Measurements from ENCODE around the gene KCNF1. TPM values are rescaled to one million over a fixed set of nuclear protein-coding genes. Genes with fewer than 3 reads are reported as not detected.
A peak's percentile ranks its signal among the peaks of the same experiment; 100 is the strongest.

KCNF1 gene
- total and polyA plus RNA-seq, 4 donors: 0.06 to 0.83 (median 0.26) TPM

- Histone ChIP-seq H3K9me3 (ENCODE audit: control insufficient read depth in 4 of 4, insufficient read depth in 3 of 4, low read length in 3 of 4) (peaks cover 0 to 2% (median 0%) of the 10 kb centered on the region in 4 donors), H3K9ac (ENCODE audit: insufficient read depth in 1 of 2, low read length in 2 of 2) (no peak overlapping the region), H3K4me3 (no peak overlapping the region), H3K27me3 (ENCODE audit: control insufficient read depth in 3 of 3, insufficient read depth in 3 of 3, low read length in 2 of 3) (peaks cover 0 to 12% (median 0%) of the 10 kb centered on the region in 3 donors), H3K4me1 (ENCODE audit: control insufficient read depth in 5 of 5, insufficient read depth in 5 of 5, low read length in 5 of 5) (peaks cover 0 to 12% (median 0%) of the 10 kb centered on the region in 5 donors), H3K36me3 (ENCODE audit: control insufficient read depth in 4 of 4, insufficient read depth in 4 of 4, low read length in 4 of 4) (no peaks in the 10 kb centered on the region), H3K27ac (ENCODE audit: low read depth in 1 of 2, low read length in 1 of 2) (peak overlapping the region in 1 of 2 donors; percentile 64)
- TF ChIP-seq, protein P1, sequence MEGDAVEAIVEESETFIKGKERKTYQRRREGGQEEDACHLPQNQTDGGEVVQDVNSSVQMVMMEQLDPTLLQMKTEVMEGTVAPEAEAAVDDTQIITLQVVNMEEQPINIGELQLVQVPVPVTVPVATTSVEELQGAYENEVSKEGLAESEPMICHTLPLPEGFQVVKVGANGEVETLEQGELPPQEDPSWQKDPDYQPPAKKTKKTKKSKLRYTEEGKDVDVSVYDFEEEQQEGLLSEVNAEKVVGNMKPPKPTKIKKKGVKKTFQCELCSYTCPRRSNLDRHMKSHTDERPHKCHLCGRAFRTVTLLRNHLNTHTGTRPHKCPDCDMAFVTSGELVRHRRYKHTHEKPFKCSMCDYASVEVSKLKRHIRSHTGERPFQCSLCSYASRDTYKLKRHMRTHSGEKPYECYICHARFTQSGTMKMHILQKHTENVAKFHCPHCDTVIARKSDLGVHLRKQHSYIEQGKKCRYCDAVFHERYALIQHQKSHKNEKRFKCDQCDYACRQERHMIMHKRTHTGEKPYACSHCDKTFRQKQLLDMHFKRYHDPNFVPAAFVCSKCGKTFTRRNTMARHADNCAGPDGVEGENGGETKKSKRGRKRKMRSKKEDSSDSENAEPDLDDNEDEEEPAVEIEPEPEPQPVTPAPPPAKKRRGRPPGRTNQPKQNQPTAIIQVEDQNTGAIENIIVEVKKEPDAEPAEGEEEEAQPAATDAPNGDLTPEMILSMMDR (IDR thresholded peaks at IDR 0.05; ENCODE audit: control extremely low read depth, extremely low read depth): no peak
- 67 to 78% methylated on average over 10 of the region's 10 CpGs for WGBS, 2 donors
- DNase-seq (no peak), ATAC-seq (ENCODE audit: insufficient read depth, low FRiP score) (no peak)
Observed at GRCh38 chr2:10865841-10866240, 45.9 kb upstream of the KCNF1 start.

DNA sequence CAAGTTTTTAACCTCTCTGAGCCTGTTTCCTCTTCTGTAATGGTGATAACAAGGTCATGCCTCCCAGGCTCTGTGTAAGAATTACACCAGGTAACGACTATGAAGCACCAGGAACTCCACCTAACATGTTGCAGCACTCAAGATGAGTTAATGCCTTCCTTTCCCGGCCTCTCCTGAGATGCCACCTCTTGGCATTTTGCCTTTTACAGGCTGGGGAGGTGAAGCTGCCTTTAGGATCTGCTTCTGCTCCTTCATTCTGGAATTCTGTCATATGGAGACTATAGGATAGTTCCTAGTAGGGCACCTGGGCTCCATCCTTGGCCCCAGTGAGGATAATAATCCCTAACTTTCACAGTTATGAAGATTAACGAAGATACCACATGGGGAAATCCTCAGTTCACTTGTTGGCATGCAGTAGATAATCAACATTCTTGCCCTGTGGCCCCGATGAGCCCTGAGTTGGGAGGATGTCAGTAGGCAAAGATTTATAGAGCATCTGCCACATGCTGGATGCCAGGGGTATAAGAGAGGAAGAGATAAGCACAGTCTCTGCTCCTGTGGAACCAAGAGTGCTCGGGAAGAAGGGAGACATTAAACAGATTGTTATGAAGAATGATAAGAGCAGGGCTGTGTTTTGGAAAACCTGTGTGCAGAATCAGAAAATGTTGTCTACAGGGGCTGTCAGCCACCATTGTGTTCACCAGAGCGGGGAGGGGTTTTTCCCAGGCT is 43.9 kb upstream of the KCNF1 start:
- Histone ChIP-seq H3K36me3 (ENCODE audit: control insufficient read depth in 4 of 4, insufficient read depth in 4 of 4, low read length in 4 of 4) (no peaks in the 10 kb centered on the region), H3K27me3 (ENCODE audit: control insufficient read depth in 3 of 3, insufficient read depth in 3 of 3, low read length in 2 of 3) (peaks cover 0 to 12% (median 0%) of the 10 kb centered on the region in 3 donors), H3K4me1 (ENCODE audit: control insufficient read depth in 5 of 5, insufficient read depth in 5 of 5, low read length in 5 of 5) (peaks cover 0 to 12% (median 0%) of the 10 kb centered on the region in 5 donors), H3K9ac (ENCODE audit: insufficient read depth in 1 of 2, low read length in 2 of 2) (no peak overlapping the region), H3K9me3 (ENCODE audit: control insufficient read depth in 4 of 4, insufficient read depth in 3 of 4, low read length in 3 of 4) (peaks cover 0 to 2% (median 0%) of the 10 kb centered on the region in 4 donors), H3K4me3 (no peak overlapping the region), H3K27ac (ENCODE audit: low read depth in 1 of 2, low read length in 1 of 2) (peak overlapping the region in 1 of 2 donors; percentile 88)
- TF ChIP-seq, protein P1 (IDR thresholded peaks at IDR 0.05; ENCODE audit: control extremely low read depth, extremely low read depth): no peak
- WGBS, 2 donors: 63 to 69% methylated on average over 6 of the region's 6 CpGs
- no peak for ATAC-seq (ENCODE audit: insufficient read depth, low FRiP score)
- no peak for DNase-seq

DNA sequence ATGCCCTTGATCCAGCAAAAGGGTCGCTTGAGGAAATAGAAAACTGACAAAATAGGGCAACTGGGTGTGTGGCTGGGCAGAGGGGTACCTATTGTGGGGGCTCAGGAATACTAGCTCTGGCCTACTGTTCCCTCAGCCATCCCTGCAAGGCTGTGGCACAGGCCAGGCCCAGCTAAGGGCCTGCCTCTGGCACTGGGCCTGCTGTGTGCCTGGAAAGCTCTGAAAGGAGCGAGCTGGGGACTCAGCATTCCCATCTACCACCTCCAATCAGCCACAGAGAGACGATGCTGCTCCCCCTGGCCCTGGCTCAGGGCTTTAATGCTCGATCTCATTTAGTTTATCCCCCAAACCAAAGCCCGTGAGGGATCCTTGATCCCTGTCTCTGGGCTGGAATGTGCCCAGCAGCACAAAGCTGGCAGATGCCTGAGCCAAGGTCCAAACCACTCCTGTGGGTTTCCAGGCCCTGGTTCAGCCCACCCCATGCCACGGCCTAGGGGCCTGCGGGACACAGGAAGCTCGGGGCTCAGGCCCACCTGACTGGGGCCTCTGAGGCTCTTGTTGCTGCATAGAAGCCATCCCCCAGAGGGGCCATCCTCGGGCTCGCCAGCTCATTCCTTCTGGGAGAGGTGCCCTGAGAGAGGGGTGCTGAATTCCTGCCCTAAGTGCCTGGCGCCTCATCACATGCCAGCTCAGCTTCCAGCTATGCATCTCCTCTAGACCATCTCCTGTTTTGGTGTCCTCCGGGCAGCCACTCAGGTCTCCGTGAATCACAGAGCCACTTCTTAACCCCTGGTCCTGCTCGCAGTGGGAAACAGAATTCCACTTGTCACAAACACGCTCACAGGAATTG is 43.0 kb upstream of the KCNF1 start:
- H3K27me3 ChIP-seq (ENCODE audit: control insufficient read depth in 3 of 3, insufficient read depth in 3 of 3, low read length in 2 of 3): peaks cover 0 to 12% (median 0%) of the 10 kb centered on the region in 3 donors
- H3K9ac ChIP-seq (ENCODE audit: insufficient read depth in 1 of 2, low read length in 2 of 2): no peak overlapping the region
- peaks cover 0 to 2% (median 0%) of the 10 kb centered on the region in 4 donors for H3K9me3 ChIP-seq (ENCODE audit: control insufficient read depth in 4 of 4, insufficient read depth in 3 of 4, low read length in 3 of 4)
- ATAC-seq (ENCODE audit: insufficient read depth, low FRiP score) (no peak), DNase-seq (no peak)
- TF ChIP-seq, protein P1 (IDR thresholded peaks at IDR 0.05; ENCODE audit: control extremely low read depth, extremely low read depth): no peak
- no peak overlapping the region for H3K4me3 ChIP-seq
- H3K4me1 ChIP-seq (ENCODE audit: control insufficient read depth in 5 of 5, insufficient read depth in 5 of 5, low read length in 5 of 5): peaks cover 0 to 12% (median 0%) of the 10 kb centered on the region in 5 donors
- H3K27ac ChIP-seq (ENCODE audit: low read depth in 1 of 2, low read length in 1 of 2): peak overlapping the region in 1 of 2 donors; percentile 88
- H3K36me3 ChIP-seq (ENCODE audit: control insufficient read depth in 4 of 4, insufficient read depth in 4 of 4, low read length in 4 of 4): no peaks in the 10 kb centered on the region
- 88% methylated on average over 15 of the region's 15 CpGs for WGBS, 2 donors

Measured in lung (tissue), 12 donors.